HG03025 (cell line): ENCODE data around the gene ABCF3.

Experiments
- ATAC-seq: cut with Tn5 transposase; IDR thresholded peaks from one replicate; pipeline ENCODE4 v1.9.1; 2021; ENCODE audit warnings: mild to moderate bottlenecking, moderate library complexity; ENCODE audit not compliant: unreplicated experiment, low FRiP score

ABCF3 gene

GRCh38 chr3:184184546-184185230 lies 1.3 kb upstream of the ABCF3 start:
- ATAC-seq = no peak

- peak; percentile 86 for ATAC-seq
Observed at GRCh38 chr3:184185461-184186183, 377 bp upstream of the ABCF3 start.

GRCh38 chr3:184186902-184187207 lies 856 bp downstream of the ABCF3 start:
- no peak for ATAC-seq

- no peak for ATAC-seq
Observed at GRCh38 chr3:184188080-184188479, 2.1 kb downstream of the ABCF3 start.

- ATAC-seq = no peak
Observed at GRCh38 chr3:184189421-184189820, 3.4 kb downstream of the ABCF3 start.

- ATAC-seq = no peak
Observed at GRCh38 chr3:184192889-184193288, 6.9 kb downstream of the ABCF3 start.

GRCh38 chr3:184193991-184194539 lies 8.1 kb downstream of the ABCF3 start:
- ATAC-seq = no peak

- ATAC-seq = no peak
Observed at GRCh38 chr3:184196536-184196935, 10.5 kb downstream of the ABCF3 start.

GRCh38 chr3:184198509-184198908 lies 12.5 kb downstream of the ABCF3 start:
- ATAC-seq = no peak

- no peak for ATAC-seq
Observed at GRCh38 chr3:184200825-184201224, 14.8 kb downstream of the ABCF3 start.

GRCh38 chr3:184203526-184203925 lies 17.5 kb downstream of the ABCF3 start:
- no peak for ATAC-seq

- ATAC-seq = no peak
Observed at GRCh38 chr3:184209146-184209923, 23.3 kb downstream of the ABCF3 start.

GRCh38 chr3:184211297-184211696 lies 25.3 kb downstream of the ABCF3 start:
- ATAC-seq = no peak

- no peak for ATAC-seq
Observed at GRCh38 chr3:184211718-184212117, 25.7 kb downstream of the ABCF3 start.

- no peak for ATAC-seq
Observed at GRCh38 chr3:184218814-184219213, 32.8 kb downstream of the ABCF3 start.

- ATAC-seq = no peak
Observed at GRCh38 chr3:184222521-184222920, 36.5 kb downstream of the ABCF3 start.

GRCh38 chr3:184223946-184224345 lies 37.9 kb downstream of the ABCF3 start:
- ATAC-seq = no peak

- no peak for ATAC-seq
Observed at GRCh38 chr3:184227481-184227935, 41.5 kb downstream of the ABCF3 start.

- ATAC-seq = no peak
Observed at GRCh38 chr3:184228376-184229137, 42.6 kb downstream of the ABCF3 start.

GRCh38 chr3:184229394-184230080 lies 43.5 kb downstream of the ABCF3 start, which contains the start of gene VWA5B2:
Gene VWA5B2, plus strand, starts transcription at chr3:184229585. Its CDS starts 944 bp downstream, at chr3:184230529.
- ATAC-seq = peak; percentile 63
